ENCODE measurements around the gene LIF. TPM values are rescaled to one million over a fixed set of nuclear protein-coding genes. Genes with fewer than 3 reads are reported as not detected.

LIF gene
- polyA plus RNA-seq, 2 donors: 0.54 to 1.0 TPM

Other genes with a start within 250 kb of the LIF start
- gene HORMAD2, start 166.3 kb downstream of the LIF start, polyA plus RNA-seq: not detected
- gene OSM, start 20.1 kb upstream of the LIF start, polyA plus RNA-seq: under 1 TPM; 0.22 to 0.63 TPM
- gene CASTOR1, start 42.7 kb upstream of the LIF start, polyA plus RNA-seq: 10 to 100 TPM; 29.7 to 39.3 TPM
- gene TBC1D10A, start 80.2 kb upstream of the LIF start, polyA plus RNA-seq: 10 to 100 TPM; 30.4 to 35.3 TPM
- 10 to 100 TPM; 14.3 to 23.1 TPM for gene SF3A1, start 110.1 kb upstream of the LIF start, polyA plus RNA-seq
- gene CCDC157, start 110.2 kb upstream of the LIF start, polyA plus RNA-seq: 1 to 10 TPM; 1.6 to 2.2 TPM
- 1 to 10 TPM; 5.2 to 7.3 TPM for gene RNF215, start 140.7 kb upstream of the LIF start, polyA plus RNA-seq
- 10 to 100 TPM; 27.2 to 29.1 TPM for gene SEC14L2, start 150.3 kb upstream of the LIF start, polyA plus RNA-seq
- 10 to 100 TPM; 19.7 to 23.5 TPM for gene MTFP1, start 179.0 kb upstream of the LIF start, polyA plus RNA-seq
- not detected for gene SEC14L3, start 225.3 kb upstream of the LIF start, polyA plus RNA-seq

Measured in esophagus (tissue), 2 donors.